WTC11 (cell line): ENCODE results near the gene ZMIZ2. TPM values are rescaled to one million over a fixed set of nuclear protein-coding genes. Genes with fewer than 3 reads are reported as not detected.

Experiments used
- ATAC-seq: fragments of 200-7000 bp; cut with Tn5 transposase; 2 replicates; pipeline ENCODE4 v1.10.0; 2021; ENCODE audit warnings: mild to moderate bottlenecking, moderate library complexity
- CTCF ChIA-PET: fragments of 300-600 bp; sonication (Branson Sonifier 250); formaldehyde crosslinking; loops from one replicate; lab custom pipeline; 2021; ENCODE audit warnings: antibody characterized with exemption; lab: Charles Lee
- POLR2A ChIA-PET: fragments of 350-600 bp; sonication (Branson Sonifier 250); formaldehyde crosslinking; loops from one replicate; lab custom pipeline; 2021; ENCODE audit warnings: antibody characterized with exemption; lab: Charles Lee
- DNase-seq: peaks from one replicate; pipeline ENCODE4 v3.0.0; 2021; ENCODE audit warnings: low spot score
- H3K27ac Mint-ChIP-seq: 2 replicates; pipeline ENCODE4 v1.8.0; 2021; ENCODE audit warnings: mixed read lengths
- H3K27me3 Mint-ChIP-seq: 2 replicates; pipeline ENCODE4 v1.8.0; 2021; ENCODE audit warnings: low read depth, mild to moderate bottlenecking, moderate library complexity, mixed read lengths
- H3K36me3 Mint-ChIP-seq: 2 replicates; pipeline ENCODE4 v1.8.0; 2021; ENCODE audit warnings: mixed read lengths
- H3K4me1 Mint-ChIP-seq: 2 replicates; pipeline ENCODE4 v1.8.0; 2022; ENCODE audit warnings: mixed read lengths
- H3K4me3 Mint-ChIP-seq: 2 replicates; pipeline ENCODE4 v1.8.0; 2021; ENCODE audit warnings: mild to moderate bottlenecking, moderate library complexity, mixed read lengths
- H3K9me3 Mint-ChIP-seq: 2 replicates; pipeline ENCODE4 v1.8.0; 2021; ENCODE audit warnings: mixed read lengths
- AR ChIP-seq: fragments of 250-450 bp; sonication (Bioruptor Pico); IDR thresholded peaks from 2 replicates; pipeline ENCODE4 v1.9.0; 2021; ENCODE audit warnings: mild to moderate bottlenecking
- CREM ChIP-seq: sonication (generic); formaldehyde crosslinking; IDR thresholded peaks from 2 replicates; pipeline ENCODE4 v1.8.1; 2022; ENCODE audit warnings: mild to moderate bottlenecking, missing genetic modification reagents, moderate library complexity
- FOXJ3 ChIP-seq: sonication (generic); formaldehyde crosslinking; IDR thresholded peaks from 2 replicates; pipeline ENCODE4 v1.9.0; 2021; ENCODE audit warnings: missing genetic modification reagents, mild to moderate bottlenecking, borderline replicate concordance
- HMGA2 ChIP-seq: fragments of 250-450 bp; sonication (Bioruptor Pico); IDR thresholded peaks from 2 replicates; pipeline ENCODE4 v1.4.0; 2021; ENCODE audit warnings: mild to moderate bottlenecking, moderate library complexity
- KAT7 ChIP-seq: sonication (generic); formaldehyde crosslinking; IDR thresholded peaks from 2 replicates; pipeline ENCODE4 v1.8.1; 2023; ENCODE audit warnings: missing genetic modification reagents, mild to moderate bottlenecking, borderline replicate concordance
- PREB ChIP-seq: sonication (generic); formaldehyde crosslinking; IDR thresholded peaks from 2 replicates; pipeline ENCODE4 v1.8.1; 2022; ENCODE audit warnings: mild to moderate bottlenecking, missing genetic modification reagents, moderate library complexity, borderline replicate concordance
- SOX15 ChIP-seq: fragments of 250-450 bp; sonication (Bioruptor Pico); IDR thresholded peaks from 2 replicates; pipeline ENCODE4 v1.9.0; 2021; ENCODE audit warnings: mild to moderate bottlenecking
- TEAD4 ChIP-seq: sonication (generic); formaldehyde crosslinking; IDR thresholded peaks from 2 replicates; pipeline ENCODE4 v1.8.0; 2022; ENCODE audit warnings: mild to moderate bottlenecking, missing genetic modification reagents
- ZNF219 ChIP-seq: sonication (generic); formaldehyde crosslinking; IDR thresholded peaks from 2 replicates; pipeline ENCODE4 v1.8.0; 2023; ENCODE audit warnings: missing genetic modification reagents, mild to moderate bottlenecking, borderline replicate concordance
- ZNF232 ChIP-seq: sonication (generic); formaldehyde crosslinking; IDR thresholded peaks from 2 replicates; pipeline ENCODE4 v1.8.0; 2022; ENCODE audit warnings: mild to moderate bottlenecking, missing genetic modification reagents
- ZNF317 ChIP-seq: sonication (generic); formaldehyde crosslinking; IDR thresholded peaks from 2 replicates; pipeline ENCODE4 v1.8.1; 2023; ENCODE audit warnings: low read depth, mild to moderate bottlenecking, moderate library complexity, missing genetic modification reagents, borderline replicate concordance
- total RNA-seq: library from RNA; stranded (reverse); gene quantifications from 3 replicates; pipeline ENCODE4 v1.2.3, GENCODE V29; 2021
- TF ChIP-seq, protein P1 (sequence below): sonication (generic); formaldehyde crosslinking; IDR thresholded peaks from 2 replicates; pipeline ENCODE4 v1.8.1; 2023; ENCODE audit warnings: mild to moderate bottlenecking, missing genetic modification reagents
- TF ChIP-seq, protein P2 (sequence below): sonication (generic); formaldehyde crosslinking; IDR thresholded peaks from 2 replicates; pipeline ENCODE4 v1.8.0; 2023; ENCODE audit warnings: missing genetic modification reagents, mild to moderate bottlenecking, borderline replicate concordance
- TF ChIP-seq, protein P3 (sequence below): fragments of 250-450 bp; sonication (Bioruptor Pico); conservative IDR thresholded peaks from 2 replicates; pipeline ENCODE4 v1.9.0; 2021; ENCODE audit warnings: mild to moderate bottlenecking
- TF ChIP-seq, protein P4 (sequence below): sonication (generic); formaldehyde crosslinking; conservative IDR thresholded peaks from 2 replicates; pipeline ENCODE4 v1.8.1; 2023; ENCODE audit warnings: mild to moderate bottlenecking, low read depth, missing genetic modification reagents, moderate library complexity
- TF ChIP-seq, protein P5 (sequence below): sonication (generic); formaldehyde crosslinking; IDR thresholded peaks from 2 replicates; pipeline ENCODE4 v1.8.0; 2023; ENCODE audit warnings: missing genetic modification reagents

The ZMIZ2 gene
- total RNA-seq, 1 experiment from 2014 or later, result 102 TPM

GRCh38 chr7:44793919-44794318, 45.3 kb downstream of the ZMIZ2 start (continued):
- no peak for TF ChIP-seq AR (CRISPR knock-in tag)
- no peak for TF ChIP-seq KAT7 (CRISPR knock-in tag)
- TF ChIP-seq, protein P1, sequence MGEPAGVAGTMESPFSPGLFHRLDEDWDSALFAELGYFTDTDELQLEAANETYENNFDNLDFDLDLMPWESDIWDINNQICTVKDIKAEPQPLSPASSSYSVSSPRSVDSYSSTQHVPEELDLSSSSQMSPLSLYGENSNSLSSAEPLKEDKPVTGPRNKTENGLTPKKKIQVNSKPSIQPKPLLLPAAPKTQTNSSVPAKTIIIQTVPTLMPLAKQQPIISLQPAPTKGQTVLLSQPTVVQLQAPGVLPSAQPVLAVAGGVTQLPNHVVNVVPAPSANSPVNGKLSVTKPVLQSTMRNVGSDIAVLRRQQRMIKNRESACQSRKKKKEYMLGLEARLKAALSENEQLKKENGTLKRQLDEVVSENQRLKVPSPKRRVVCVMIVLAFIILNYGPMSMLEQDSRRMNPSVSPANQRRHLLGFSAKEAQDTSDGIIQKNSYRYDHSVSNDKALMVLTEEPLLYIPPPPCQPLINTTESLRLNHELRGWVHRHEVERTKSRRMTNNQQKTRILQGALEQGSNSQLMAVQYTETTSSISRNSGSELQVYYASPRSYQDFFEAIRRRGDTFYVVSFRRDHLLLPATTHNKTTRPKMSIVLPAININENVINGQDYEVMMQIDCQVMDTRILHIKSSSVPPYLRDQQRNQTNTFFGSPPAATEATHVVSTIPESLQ (CRISPR knock-in tag), result no peak
- TF ChIP-seq, all 79 proteins: peak for 0

DNA sequence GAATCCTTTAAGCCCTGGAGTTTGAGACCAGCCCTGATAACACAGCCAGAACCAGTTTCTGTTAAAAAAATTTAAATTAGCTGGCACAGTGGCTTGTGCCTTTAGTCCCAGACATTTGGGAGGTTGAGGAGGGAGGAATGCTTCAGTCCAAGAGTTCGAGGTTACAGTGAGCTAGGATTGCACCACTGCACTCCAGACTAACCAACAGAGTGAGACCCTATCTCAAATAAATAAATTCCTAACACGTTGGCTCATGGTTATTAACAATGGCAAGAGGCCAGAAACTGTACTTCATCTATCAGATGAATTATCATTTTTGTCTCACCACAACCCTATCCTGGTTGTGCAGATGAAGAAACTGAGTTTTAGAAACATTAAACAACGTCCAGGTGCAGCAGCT, 45.7 kb downstream of the ZMIZ2 start:
- H3K9me3 Mint-ChIP-seq, result no peaks in the 10 kb centered on the region
- CTCF ChIA-PET, result no interaction called here
- no peak for ATAC-seq
- no peak for DNase-seq
- no peak overlapping the region for H3K27ac Mint-ChIP-seq
- H3K4me1 Mint-ChIP-seq, result peaks cover 14% of the 10 kb centered on the region
- POLR2A ChIA-PET, result interaction anchor here (0.6 kb wide), 1 partner anchor 292 kb away, joined by 6 read pairs; no protein-coding TSS in a partner anchor
- peaks cover 21% of the 10 kb centered on the region for H3K36me3 Mint-ChIP-seq
- no peak overlapping the region; the same call in 1 of the 2 replicates for H3K4me3 Mint-ChIP-seq
- no peaks in the 10 kb centered on the region for H3K27me3 Mint-ChIP-seq
- TF ChIP-seq PREB (CRISPR knock-in tag) (no peak), CREM (CRISPR knock-in tag) (no peak), HMGA2 (CRISPR knock-in tag) (no peak), ZNF219 (CRISPR knock-in tag) (no peak), SOX15 (CRISPR knock-in tag) (no peak), ZNF317 (CRISPR knock-in tag) (no peak)
- TF ChIP-seq, protein P2, sequence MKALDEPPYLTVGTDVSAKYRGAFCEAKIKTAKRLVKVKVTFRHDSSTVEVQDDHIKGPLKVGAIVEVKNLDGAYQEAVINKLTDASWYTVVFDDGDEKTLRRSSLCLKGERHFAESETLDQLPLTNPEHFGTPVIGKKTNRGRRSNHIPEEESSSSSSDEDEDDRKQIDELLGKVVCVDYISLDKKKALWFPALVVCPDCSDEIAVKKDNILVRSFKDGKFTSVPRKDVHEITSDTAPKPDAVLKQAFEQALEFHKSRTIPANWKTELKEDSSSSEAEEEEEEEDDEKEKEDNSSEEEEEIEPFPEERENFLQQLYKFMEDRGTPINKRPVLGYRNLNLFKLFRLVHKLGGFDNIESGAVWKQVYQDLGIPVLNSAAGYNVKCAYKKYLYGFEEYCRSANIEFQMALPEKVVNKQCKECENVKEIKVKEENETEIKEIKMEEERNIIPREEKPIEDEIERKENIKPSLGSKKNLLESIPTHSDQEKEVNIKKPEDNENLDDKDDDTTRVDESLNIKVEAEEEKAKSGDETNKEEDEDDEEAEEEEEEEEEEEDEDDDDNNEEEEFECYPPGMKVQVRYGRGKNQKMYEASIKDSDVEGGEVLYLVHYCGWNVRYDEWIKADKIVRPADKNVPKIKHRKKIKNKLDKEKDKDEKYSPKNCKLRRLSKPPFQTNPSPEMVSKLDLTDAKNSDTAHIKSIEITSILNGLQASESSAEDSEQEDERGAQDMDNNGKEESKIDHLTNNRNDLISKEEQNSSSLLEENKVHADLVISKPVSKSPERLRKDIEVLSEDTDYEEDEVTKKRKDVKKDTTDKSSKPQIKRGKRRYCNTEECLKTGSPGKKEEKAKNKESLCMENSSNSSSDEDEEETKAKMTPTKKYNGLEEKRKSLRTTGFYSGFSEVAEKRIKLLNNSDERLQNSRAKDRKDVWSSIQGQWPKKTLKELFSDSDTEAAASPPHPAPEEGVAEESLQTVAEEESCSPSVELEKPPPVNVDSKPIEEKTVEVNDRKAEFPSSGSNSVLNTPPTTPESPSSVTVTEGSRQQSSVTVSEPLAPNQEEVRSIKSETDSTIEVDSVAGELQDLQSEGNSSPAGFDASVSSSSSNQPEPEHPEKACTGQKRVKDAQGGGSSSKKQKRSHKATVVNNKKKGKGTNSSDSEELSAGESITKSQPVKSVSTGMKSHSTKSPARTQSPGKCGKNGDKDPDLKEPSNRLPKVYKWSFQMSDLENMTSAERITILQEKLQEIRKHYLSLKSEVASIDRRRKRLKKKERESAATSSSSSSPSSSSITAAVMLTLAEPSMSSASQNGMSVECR (CRISPR knock-in tag), result no peak
- TF ChIP-seq, all 79 proteins: peak for 0

GRCh38 chr7:44796034-44796503, 47.4 kb downstream of the ZMIZ2 start:
- DNase-seq, result no peak
- POLR2A ChIA-PET, result no interaction called here
- TF ChIP-seq, protein P3, sequence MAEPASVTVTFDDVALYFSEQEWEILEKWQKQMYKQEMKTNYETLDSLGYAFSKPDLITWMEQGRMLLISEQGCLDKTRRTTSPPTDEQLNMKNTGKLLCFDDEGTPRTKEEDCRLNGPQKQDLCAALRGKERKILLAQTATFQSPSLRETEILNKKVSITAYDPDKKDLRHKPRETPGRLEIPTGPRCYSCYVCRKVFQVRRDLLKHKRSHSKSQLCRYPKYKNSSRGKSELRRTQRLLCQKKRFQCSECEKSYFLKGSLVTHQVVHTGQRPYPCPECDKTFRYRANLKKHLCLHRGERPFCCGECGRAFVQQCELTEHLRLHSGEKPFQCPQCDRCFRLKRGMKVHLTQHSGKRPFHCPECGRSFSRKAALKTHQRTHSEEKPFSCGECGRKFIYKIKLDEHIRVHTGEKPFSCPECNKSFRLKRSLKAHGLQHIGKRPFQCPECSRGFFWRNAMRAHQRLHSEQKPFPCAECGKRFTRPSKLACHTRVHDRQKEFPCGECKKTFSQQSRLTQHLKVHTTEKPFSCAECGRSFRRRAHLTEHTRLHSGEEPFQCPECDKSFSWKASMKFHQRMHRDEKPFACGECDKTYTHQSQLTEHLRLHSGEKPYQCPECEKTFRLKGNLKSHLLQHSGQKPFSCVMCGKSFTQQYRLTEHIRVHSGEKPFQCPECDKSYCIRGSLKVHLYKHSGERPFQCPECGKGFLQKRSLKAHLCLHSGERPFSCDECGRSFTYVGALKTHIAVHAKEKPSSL (CRISPR knock-in tag), result no peak
- TF ChIP-seq FOXJ3 (CRISPR knock-in tag), result no peak
- TF ChIP-seq, protein P4, sequence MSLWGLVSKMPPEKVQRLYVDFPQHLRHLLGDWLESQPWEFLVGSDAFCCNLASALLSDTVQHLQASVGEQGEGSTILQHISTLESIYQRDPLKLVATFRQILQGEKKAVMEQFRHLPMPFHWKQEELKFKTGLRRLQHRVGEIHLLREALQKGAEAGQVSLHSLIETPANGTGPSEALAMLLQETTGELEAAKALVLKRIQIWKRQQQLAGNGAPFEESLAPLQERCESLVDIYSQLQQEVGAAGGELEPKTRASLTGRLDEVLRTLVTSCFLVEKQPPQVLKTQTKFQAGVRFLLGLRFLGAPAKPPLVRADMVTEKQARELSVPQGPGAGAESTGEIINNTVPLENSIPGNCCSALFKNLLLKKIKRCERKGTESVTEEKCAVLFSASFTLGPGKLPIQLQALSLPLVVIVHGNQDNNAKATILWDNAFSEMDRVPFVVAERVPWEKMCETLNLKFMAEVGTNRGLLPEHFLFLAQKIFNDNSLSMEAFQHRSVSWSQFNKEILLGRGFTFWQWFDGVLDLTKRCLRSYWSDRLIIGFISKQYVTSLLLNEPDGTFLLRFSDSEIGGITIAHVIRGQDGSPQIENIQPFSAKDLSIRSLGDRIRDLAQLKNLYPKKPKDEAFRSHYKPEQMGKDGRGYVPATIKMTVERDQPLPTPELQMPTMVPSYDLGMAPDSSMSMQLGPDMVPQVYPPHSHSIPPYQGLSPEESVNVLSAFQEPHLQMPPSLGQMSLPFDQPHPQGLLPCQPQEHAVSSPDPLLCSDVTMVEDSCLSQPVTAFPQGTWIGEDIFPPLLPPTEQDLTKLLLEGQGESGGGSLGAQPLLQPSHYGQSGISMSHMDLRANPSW (CRISPR knock-in tag), result no peak
- TF ChIP-seq, protein P5, sequence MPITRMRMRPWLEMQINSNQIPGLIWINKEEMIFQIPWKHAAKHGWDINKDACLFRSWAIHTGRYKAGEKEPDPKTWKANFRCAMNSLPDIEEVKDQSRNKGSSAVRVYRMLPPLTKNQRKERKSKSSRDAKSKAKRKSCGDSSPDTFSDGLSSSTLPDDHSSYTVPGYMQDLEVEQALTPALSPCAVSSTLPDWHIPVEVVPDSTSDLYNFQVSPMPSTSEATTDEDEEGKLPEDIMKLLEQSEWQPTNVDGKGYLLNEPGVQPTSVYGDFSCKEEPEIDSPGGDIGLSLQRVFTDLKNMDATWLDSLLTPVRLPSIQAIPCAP (CRISPR knock-in tag), result no peak; the same call in 1 of the 2 replicates
- TF ChIP-seq ZNF232 (CRISPR knock-in tag), result no peak
- no peak; the same call in 1 of the 2 replicates for TF ChIP-seq TEAD4 (CRISPR knock-in tag)

More at GRCh38 chr7:44796034-44796503, 47.4 kb downstream of the ZMIZ2 start:
- Mint-ChIP-seq H3K4me3 (peak overlapping the region; percentile 100), H3K27ac (peak overlapping the region; percentile 95), H3K4me1 (peaks cover 18% of the 10 kb centered on the region), H3K36me3 (peaks cover 38% of the 10 kb centered on the region), H3K27me3 (no peaks in the 10 kb centered on the region), H3K9me3 (no peaks in the 10 kb centered on the region)
- CTCF ChIA-PET, result no interaction called here
- ATAC-seq, result peak; percentile 41
